ENCODE measurements around the gene MANF. TPM values are rescaled to one million over a fixed set of nuclear protein-coding genes. Genes with fewer than 3 reads are reported as not detected.

The MANF gene
- total RNA-seq, 1 experiment from 2014 or later, result 132 TPM

DNA sequence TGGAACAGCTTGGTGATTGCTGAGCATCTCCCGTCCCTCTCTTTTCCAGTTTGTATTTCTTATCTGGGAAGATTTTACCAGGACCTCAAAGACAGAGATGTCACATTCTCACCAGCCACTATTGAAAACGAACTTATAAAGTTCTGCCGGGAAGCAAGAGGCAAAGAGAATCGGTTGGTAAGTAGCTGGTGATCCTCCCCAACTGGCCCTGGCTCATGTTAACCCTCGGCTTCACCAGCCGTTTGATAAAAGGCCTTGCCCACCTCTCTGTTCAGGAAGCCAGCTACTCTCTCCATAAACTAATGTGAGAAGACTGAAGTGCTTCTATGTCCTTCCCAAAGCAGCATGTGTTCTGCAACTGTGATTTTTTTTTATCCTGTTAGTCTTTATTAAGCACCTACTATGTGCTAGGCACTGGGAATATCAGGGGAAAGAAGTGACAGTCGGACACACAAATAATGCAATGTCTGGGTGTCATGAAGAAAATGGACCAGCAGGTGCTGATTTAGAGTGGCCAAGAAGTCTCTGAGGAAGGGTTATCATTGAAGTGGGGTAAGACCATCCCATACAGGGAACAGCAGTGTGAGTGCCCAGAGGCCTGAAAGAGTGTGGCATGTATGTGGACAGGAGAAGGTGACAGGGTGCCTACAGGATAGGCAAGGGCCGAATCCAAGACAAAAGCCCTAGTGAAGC lies 1.2 kb downstream of the MANF start:
- peak overlapping the region; percentile 99 for H3K9ac ChIP-seq (ENCODE audit: low read length)
- ATAC-seq, result no peak
- H4K20me1 ChIP-seq (ENCODE audit: insufficient read depth), result no peaks in the 10 kb centered on the region
- intact Hi-C loops (cut with micrococcal nuclease), result loop anchor here (5.0 to 10.0 kb wide), 4 partner anchors 116 to 1032 kb away; partner anchors contain the start of genes CYB561D2, DCAF1, NPRL2 and TMEM115
- peak overlapping the region; percentile 82 for H3K4me2 ChIP-seq (ENCODE audit: low read length)
- TF ChIP-seq JUND (IDR thresholded peaks at IDR 0.05) (no peak), SRF (IDR thresholded peaks at IDR 0.05; ENCODE audit: low read depth) (no peak), SIN3A (IDR thresholded peaks at IDR 0.05; ENCODE audit: low read depth) (no peak), EZH2 (IDR thresholded peaks at IDR 0.05) (no peak)
- TF ChIP-seq, protein P1, sequence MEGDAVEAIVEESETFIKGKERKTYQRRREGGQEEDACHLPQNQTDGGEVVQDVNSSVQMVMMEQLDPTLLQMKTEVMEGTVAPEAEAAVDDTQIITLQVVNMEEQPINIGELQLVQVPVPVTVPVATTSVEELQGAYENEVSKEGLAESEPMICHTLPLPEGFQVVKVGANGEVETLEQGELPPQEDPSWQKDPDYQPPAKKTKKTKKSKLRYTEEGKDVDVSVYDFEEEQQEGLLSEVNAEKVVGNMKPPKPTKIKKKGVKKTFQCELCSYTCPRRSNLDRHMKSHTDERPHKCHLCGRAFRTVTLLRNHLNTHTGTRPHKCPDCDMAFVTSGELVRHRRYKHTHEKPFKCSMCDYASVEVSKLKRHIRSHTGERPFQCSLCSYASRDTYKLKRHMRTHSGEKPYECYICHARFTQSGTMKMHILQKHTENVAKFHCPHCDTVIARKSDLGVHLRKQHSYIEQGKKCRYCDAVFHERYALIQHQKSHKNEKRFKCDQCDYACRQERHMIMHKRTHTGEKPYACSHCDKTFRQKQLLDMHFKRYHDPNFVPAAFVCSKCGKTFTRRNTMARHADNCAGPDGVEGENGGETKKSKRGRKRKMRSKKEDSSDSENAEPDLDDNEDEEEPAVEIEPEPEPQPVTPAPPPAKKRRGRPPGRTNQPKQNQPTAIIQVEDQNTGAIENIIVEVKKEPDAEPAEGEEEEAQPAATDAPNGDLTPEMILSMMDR (IDR thresholded peaks at IDR 0.05 in 2 of 3, conservative IDR thresholded peaks at IDR 0.05 in 1 of 3; ENCODE audit: borderline replicate concordance in 1 of 3, insufficient read depth in 1 of 3, low read depth in 2 of 3, low read length in 2 of 3), result peak in 1 of 3 experiments; percentile 27; a peak in 1 of 6 replicates
- peaks cover 39% of the 10 kb centered on the region for H3K79me2 ChIP-seq (ENCODE audit: insufficient read depth, low read length)
- peaks cover 0 to 38% of the 10 kb centered on the region in 2 experiments; a peak in 3 of 4 replicates for H3K36me3 ChIP-seq (ENCODE audit: control insufficient read depth in 1 of 2, insufficient read depth in 2 of 2, low read length in 2 of 2)
- POLR2A ChIA-PET, result interaction anchor here (1.1 to 1.7 kb wide), 3 partner anchors 46 to 770 kb away, joined by 3 to 5 read pairs (median 5); partner anchors contain the start of genes DCAF1 and MAPKAPK3
- TSS peak; percentile 62 for BruUV-seq (replicated peaks)
- H2AFZ ChIP-seq (ENCODE audit: low read depth, low read length, poor library complexity, severe bottlenecking), result no peak overlapping the region
- H3K9me2 ChIP-seq (ENCODE audit: insufficient read depth), result no peaks in the 10 kb centered on the region
- H3K27me3 ChIP-seq (ENCODE audit: insufficient read depth, low read length), result no peaks in the 10 kb centered on the region
- H3K4me3 ChIP-seq (replicated peaks in 1 of 2; ENCODE audit: low read depth in 1 of 2, low read length in 2 of 2), result peak overlapping the region; percentile 87 to 99
- H3K9me3 ChIP-seq (ENCODE audit: control insufficient read depth in 1 of 2, insufficient read depth in 1 of 2, low read depth in 1 of 2, low read length in 2 of 2), result no peaks in the 10 kb centered on the region
- no peak for DNase-seq (ENCODE audit: low read depth, low spot score)
- peak overlapping the region; percentile 64; the same call in 1 of the 2 replicates for H3K27ac ChIP-seq (ENCODE audit: low read depth, low read length)
- peaks cover 19 to 49% of the 10 kb centered on the region in 2 experiments; a peak in 3 of 4 replicates for H3K4me1 ChIP-seq (ENCODE audit: control insufficient read depth in 1 of 2, insufficient read depth in 2 of 2, low read length in 2 of 2)
- RAD21 ChIA-PET (ENCODE audit: low non-redundant PET in 1 of 2, low total read pairs in 2 of 2, uncharacterized antibody in 2 of 2, unreplicated experiment in 2 of 2), result no interaction called here
- CTCF ChIA-PET, result interaction anchor here (1.8 to 2.1 kb wide), 3 partner anchors 14 to 770 kb away, joined by 4 to 10 read pairs (median 9); no protein-coding TSS in a partner anchor

DNA sequence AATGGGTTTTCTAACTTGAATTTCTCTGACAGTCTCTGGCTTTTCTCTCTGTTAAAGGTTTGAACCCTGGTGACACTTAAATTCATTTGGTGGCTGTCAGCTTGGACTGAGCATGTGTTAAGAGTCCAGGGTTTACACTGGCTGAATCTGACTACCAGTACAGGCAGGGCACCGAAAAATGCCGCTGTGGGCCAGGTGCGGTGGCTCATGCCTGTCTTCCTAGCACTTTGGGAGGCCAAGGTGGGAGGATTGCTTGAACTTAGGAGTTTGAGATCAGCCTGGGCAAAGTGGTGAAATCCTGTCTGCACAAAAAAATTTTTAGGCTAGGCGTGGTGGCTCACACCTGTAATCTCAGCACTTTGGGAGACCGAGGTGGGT lies 1.8 kb downstream of the MANF start:
- intact Hi-C loops (cut with micrococcal nuclease), result loop anchor here (5.0 to 10.0 kb wide), 4 partner anchors 115 to 1032 kb away; partner anchors contain the start of genes CYB561D2, DCAF1, NPRL2 and TMEM115
- H3K4me3 ChIP-seq (replicated peaks in 1 of 2; ENCODE audit: low read depth in 1 of 2, low read length in 2 of 2), result no peak overlapping the region; a peak in 1 of 4 replicates
- CTCF ChIA-PET, result no interaction called here
- no peak for TF ChIP-seq YY1 (IDR thresholded peaks at IDR 0.05; ENCODE audit: extremely low read depth, insufficient replicate concordance, low read depth, low read length)
- TF ChIP-seq, protein P2, sequence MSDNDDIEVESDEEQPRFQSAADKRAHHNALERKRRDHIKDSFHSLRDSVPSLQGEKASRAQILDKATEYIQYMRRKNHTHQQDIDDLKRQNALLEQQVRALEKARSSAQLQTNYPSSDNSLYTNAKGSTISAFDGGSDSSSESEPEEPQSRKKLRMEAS (IDR thresholded peaks at IDR 0.05), result no peak
- no peak for TF ChIP-seq POLR2A (IDR thresholded peaks at IDR 0.05; ENCODE audit: borderline replicate concordance, extremely low read depth, insufficient read depth, insufficient read length)
- TF ChIP-seq, protein P1 (IDR thresholded peaks at IDR 0.05 in 2 of 3, conservative IDR thresholded peaks at IDR 0.05 in 1 of 3; ENCODE audit: borderline replicate concordance in 1 of 3, insufficient read depth in 1 of 3, low read depth in 2 of 3, low read length in 2 of 3), result no peak
- no peak for TF ChIP-seq FOSL1 (IDR thresholded peaks at IDR 0.05; ENCODE audit: low read depth)
- TF ChIP-seq SIN3A (IDR thresholded peaks at IDR 0.05; ENCODE audit: low read depth), result no peak

More for the DNA sequence above, 1.8 kb downstream of the MANF start:
- ChIA-PET RAD21 (ENCODE audit: low non-redundant PET in 1 of 2, low total read pairs in 2 of 2, uncharacterized antibody in 2 of 2, unreplicated experiment in 2 of 2) (no interaction called here), POLR2A (no interaction called here)
- Histone ChIP-seq H3K4me2 (ENCODE audit: low read length) (peak overlapping the region; percentile 82), H4K20me1 (ENCODE audit: insufficient read depth) (no peaks in the 10 kb centered on the region), H3K9ac (ENCODE audit: low read length) (no peak overlapping the region), H2AFZ (ENCODE audit: low read depth, low read length, poor library complexity, severe bottlenecking) (no peak overlapping the region), H3K9me3 (ENCODE audit: control insufficient read depth in 1 of 2, insufficient read depth in 1 of 2, low read depth in 1 of 2, low read length in 2 of 2) (peaks cover 0 to 1% of the 10 kb centered on the region in 2 experiments; a peak in 1 of 4 replicates), H3K27ac (ENCODE audit: low read depth, low read length) (no peak overlapping the region), H3K27me3 (ENCODE audit: insufficient read depth, low read length) (no peaks in the 10 kb centered on the region), H3K79me2 (ENCODE audit: insufficient read depth, low read length) (peaks cover 42% of the 10 kb centered on the region), H3K36me3 (ENCODE audit: control insufficient read depth in 1 of 2, insufficient read depth in 2 of 2, low read length in 2 of 2) (peaks cover 0 to 38% of the 10 kb centered on the region in 2 experiments; a peak in 3 of 4 replicates), H3K4me1 (ENCODE audit: control insufficient read depth in 1 of 2, insufficient read depth in 2 of 2, low read length in 2 of 2) (peaks cover 19 to 53% of the 10 kb centered on the region in 2 experiments; a peak in 3 of 4 replicates), H3K9me2 (ENCODE audit: insufficient read depth) (no peaks in the 10 kb centered on the region)
- ATAC-seq, result no peak
- no peak for DNase-seq (ENCODE audit: low read depth, low spot score)
- no TSS peak for BruUV-seq (replicated peaks)
